ENCODE results near the gene CACNA1C. TPM values are rescaled to one million over a fixed set of nuclear protein-coding genes. Genes with fewer than 3 reads are reported as not detected.

Gene CACNA1C
- total and polyA plus RNA-seq, 10 of the 15 experiments (the other 5 are each of a cell fraction or from before 2014, with no cell fraction given): under 0.01 to 0.15 (median 0.09) TPM; not detected in 5

DNA sequence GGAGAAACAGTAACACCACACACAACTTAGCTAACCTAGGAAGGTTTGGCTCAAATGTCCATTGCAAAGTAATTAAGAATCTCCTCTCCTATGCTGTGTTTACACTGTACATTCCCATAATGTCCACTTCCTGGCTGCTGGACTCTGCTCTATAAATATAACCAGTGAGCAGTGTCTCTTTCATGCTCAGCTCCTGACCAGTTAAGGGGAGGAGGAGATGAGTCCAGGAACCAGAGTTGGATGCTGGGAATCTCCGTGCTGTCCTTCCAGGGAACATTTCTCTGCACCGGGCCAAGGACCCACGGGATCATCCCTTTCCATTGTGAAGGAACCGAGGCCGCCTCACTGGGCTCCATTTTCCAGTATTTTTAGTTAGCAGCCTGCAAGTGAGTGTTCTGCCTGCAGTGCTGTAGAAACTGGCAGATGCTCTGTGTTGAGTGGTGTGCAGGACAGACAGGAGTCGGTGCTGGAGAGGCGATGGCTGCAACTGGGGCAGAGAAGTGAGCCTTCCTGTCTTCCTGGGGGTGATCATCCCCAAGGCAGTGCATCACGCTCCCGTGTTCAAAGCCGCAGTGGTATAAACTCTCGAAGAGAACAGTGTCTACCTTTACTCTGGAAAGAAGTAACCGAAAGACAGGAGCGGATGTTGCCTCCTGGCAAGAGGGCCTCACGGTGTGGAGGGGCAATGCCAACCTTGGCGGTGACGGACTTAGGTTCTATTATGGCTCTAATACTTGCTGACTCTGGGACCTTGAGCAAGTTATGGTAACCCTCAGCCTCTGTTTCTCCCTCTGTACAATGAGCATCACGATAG lies 195.5 kb downstream of the CACNA1C start:
- in situ Hi-C loops (cut with MboI): no loop called here
- TF ChIP-seq ZNF207 (IDR thresholded peaks at IDR 0.05; ENCODE audit: borderline replicate concordance) (no peak), RB1 (IDR thresholded peaks at IDR 0.05; ENCODE audit: borderline replicate concordance) (no peak), BACH1 (IDR thresholded peaks at IDR 0.05; ENCODE audit: borderline replicate concordance) (no peak), NR2C1 (IDR thresholded peaks at IDR 0.05) (no peak), SMAD5 (IDR thresholded peaks at IDR 0.05; ENCODE audit: low read depth) (no peak), BRCA1 (IDR thresholded peaks at IDR 0.05; ENCODE audit: low read depth, low read length) (no peak), SPI1 (IDR thresholded peaks at IDR 0.05; ENCODE audit: borderline replicate concordance, insufficient read depth, low read depth, low read length) (no peak), ZNF274 (IDR thresholded peaks at IDR 0.05; ENCODE audit: insufficient read depth, insufficient read length) (no peak), CBX5 (IDR thresholded peaks at IDR 0.05; ENCODE audit: low read depth) (no peak), STAT1 (conservative IDR thresholded peaks at IDR 0.05) (no peak), ZSCAN29 (IDR thresholded peaks at IDR 0.05) (no peak), DPF2 (IDR thresholded peaks at IDR 0.05) (no peak)
- TF ChIP-seq, protein P1, sequence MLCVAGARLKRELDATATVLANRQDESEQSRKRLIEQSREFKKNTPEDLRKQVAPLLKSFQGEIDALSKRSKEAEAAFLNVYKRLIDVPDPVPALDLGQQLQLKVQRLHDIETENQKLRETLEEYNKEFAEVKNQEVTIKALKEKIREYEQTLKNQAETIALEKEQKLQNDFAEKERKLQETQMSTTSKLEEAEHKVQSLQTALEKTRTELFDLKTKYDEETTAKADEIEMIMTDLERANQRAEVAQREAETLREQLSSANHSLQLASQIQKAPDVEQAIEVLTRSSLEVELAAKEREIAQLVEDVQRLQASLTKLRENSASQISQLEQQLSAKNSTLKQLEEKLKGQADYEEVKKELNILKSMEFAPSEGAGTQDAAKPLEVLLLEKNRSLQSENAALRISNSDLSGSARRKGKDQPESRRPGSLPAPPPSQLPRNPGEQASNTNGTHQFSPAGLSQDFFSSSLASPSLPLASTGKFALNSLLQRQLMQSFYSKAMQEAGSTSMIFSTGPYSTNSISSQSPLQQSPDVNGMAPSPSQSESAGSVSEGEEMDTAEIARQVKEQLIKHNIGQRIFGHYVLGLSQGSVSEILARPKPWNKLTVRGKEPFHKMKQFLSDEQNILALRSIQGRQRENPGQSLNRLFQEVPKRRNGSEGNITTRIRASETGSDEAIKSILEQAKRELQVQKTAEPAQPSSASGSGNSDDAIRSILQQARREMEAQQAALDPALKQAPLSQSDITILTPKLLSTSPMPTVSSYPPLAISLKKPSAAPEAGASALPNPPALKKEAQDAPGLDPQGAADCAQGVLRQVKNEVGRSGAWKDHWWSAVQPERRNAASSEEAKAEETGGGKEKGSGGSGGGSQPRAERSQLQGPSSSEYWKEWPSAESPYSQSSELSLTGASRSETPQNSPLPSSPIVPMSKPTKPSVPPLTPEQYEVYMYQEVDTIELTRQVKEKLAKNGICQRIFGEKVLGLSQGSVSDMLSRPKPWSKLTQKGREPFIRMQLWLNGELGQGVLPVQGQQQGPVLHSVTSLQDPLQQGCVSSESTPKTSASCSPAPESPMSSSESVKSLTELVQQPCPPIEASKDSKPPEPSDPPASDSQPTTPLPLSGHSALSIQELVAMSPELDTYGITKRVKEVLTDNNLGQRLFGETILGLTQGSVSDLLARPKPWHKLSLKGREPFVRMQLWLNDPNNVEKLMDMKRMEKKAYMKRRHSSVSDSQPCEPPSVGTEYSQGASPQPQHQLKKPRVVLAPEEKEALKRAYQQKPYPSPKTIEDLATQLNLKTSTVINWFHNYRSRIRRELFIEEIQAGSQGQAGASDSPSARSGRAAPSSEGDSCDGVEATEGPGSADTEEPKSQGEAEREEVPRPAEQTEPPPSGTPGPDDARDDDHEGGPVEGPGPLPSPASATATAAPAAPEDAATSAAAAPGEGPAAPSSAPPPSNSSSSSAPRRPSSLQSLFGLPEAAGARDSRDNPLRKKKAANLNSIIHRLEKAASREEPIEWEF (IDR thresholded peaks at IDR 0.05; ENCODE audit: insufficient replicate concordance, low read depth, low read length): no peak
- TF ChIP-seq, protein P2, sequence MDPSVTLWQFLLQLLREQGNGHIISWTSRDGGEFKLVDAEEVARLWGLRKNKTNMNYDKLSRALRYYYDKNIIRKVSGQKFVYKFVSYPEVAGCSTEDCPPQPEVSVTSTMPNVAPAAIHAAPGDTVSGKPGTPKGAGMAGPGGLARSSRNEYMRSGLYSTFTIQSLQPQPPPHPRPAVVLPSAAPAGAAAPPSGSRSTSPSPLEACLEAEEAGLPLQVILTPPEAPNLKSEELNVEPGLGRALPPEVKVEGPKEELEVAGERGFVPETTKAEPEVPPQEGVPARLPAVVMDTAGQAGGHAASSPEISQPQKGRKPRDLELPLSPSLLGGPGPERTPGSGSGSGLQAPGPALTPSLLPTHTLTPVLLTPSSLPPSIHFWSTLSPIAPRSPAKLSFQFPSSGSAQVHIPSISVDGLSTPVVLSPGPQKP (IDR thresholded peaks at IDR 0.05; ENCODE audit: low read depth, low read length): no peak
- TF ChIP-seq, protein P3, sequence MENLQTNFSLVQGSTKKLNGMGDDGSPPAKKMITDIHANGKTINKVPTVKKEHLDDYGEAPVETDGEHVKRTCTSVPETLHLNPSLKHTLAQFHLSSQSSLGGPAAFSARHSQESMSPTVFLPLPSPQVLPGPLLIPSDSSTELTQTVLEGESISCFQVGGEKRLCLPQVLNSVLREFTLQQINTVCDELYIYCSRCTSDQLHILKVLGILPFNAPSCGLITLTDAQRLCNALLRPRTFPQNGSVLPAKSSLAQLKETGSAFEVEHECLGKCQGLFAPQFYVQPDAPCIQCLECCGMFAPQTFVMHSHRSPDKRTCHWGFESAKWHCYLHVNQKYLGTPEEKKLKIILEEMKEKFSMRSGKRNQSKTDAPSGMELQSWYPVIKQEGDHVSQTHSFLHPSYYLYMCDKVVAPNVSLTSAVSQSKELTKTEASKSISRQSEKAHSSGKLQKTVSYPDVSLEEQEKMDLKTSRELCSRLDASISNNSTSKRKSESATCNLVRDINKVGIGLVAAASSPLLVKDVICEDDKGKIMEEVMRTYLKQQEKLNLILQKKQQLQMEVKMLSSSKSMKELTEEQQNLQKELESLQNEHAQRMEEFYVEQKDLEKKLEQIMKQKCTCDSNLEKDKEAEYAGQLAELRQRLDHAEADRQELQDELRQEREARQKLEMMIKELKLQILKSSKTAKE (IDR thresholded peaks at IDR 0.05; ENCODE audit: low read depth, poor library complexity, severe bottlenecking): no peak

More for the DNA sequence above, 195.5 kb downstream of the CACNA1C start:
- Histone ChIP-seq H3K79me2 (ENCODE audit: control insufficient read depth, insufficient read depth, low read length) (no peaks in the 10 kb centered on the region), H3K27ac (ENCODE audit: control insufficient read depth, insufficient read depth) (peak overlapping the region; percentile 51; the same call in 1 of the 2 replicates), H4K20me1 (ENCODE audit: control insufficient read depth, insufficient read depth) (no peaks in the 10 kb centered on the region), H3K27me3 (replicated peaks in 1 of 2; ENCODE audit: control insufficient read depth in 2 of 2, insufficient read depth in 2 of 2, low read length in 1 of 2) (no peaks in the 10 kb centered on the region), H3K4me3 (no peak overlapping the region), H3K4me2 (ENCODE audit: control insufficient read depth, insufficient read depth) (peak overlapping the region; percentile 83), H2AFZ (ENCODE audit: control insufficient read depth, low read depth, low read length) (no peak overlapping the region), H3K4me1 (ENCODE audit: control insufficient read depth, insufficient read depth, low read length) (peaks cover 33% of the 10 kb centered on the region), H3K36me3 (ENCODE audit: control insufficient read depth in 2 of 2, insufficient read depth in 2 of 2, low read length in 1 of 2) (no peaks in the 10 kb centered on the region), H3K9me3 (replicated peaks; ENCODE audit: control insufficient read depth, insufficient read depth, low read length) (no peaks in the 10 kb centered on the region), H3K9ac (ENCODE audit: control insufficient read depth, insufficient read depth, low read length) (no peak overlapping the region)
- ATAC-seq (peak; percentile 19), DNase-seq (ENCODE audit: low read depth, low spot score) (no peak), FAIRE-seq (peak; percentile 7)
- intact Hi-C loops (cut with micrococcal nuclease; ENCODE audit: unreplicated experiment): no loop called here
- SMC1A ChIA-PET (ENCODE audit: uncharacterized antibody, unreplicated experiment): interaction anchor here (0.9 kb wide), 1 partner anchor 214 kb away, joined by 3 read pairs; no protein-coding TSS in a partner anchor
- RAD21 ChIA-PET (ENCODE audit: unreplicated experiment): no interaction called here
- WGBS (ENCODE audit: insufficient coverage, insufficient replicate concordance, low lambda C conversion rate, missing lambda C conversion rate): 83% methylated on average over 17 of the region's 17 CpGs
- no TSS peak for BruUV-seq (replicated peaks)
- CTCF ChIA-PET: no interaction called here
- POLR2A ChIA-PET: no interaction called here

Data from GM12878 (cell line).